NCI-H187 treated with DMSO at 0.1 percent for 48 hours (cell line): ENCODE measurements around the gene SAMD3.
"Not testable (repeated sequence)": the region's sequence is repeated elsewhere in the genome, so short reads cannot be mapped to it uniquely, and the experiment has no call there.

Experiments used
- DNase-seq: peaks from one replicate; lab custom pipeline; 2025; lab: John Stamatoyannopoulos, UW

The SAMD3 gene

DNA sequence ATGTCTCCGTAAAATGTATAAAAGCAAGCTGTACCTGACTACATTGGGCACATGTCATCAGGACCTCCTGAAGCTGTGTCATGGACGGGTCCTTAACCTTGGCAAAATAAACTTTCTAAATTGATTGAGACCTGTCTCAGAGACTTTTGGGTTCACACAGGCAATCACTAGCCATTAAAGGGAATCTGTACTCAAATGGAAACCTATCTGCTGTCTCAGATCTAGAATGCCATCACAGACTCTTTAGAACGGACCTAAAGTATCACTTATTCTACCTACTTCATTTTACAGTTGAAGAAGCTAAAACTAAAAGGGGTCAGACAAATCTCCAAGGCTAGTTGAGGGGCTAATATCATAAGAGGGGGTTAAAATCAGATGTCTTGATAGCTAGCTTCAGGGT is 11.1 kb downstream of the SAMD3 start:
- DNase-seq = no peak

DNA sequence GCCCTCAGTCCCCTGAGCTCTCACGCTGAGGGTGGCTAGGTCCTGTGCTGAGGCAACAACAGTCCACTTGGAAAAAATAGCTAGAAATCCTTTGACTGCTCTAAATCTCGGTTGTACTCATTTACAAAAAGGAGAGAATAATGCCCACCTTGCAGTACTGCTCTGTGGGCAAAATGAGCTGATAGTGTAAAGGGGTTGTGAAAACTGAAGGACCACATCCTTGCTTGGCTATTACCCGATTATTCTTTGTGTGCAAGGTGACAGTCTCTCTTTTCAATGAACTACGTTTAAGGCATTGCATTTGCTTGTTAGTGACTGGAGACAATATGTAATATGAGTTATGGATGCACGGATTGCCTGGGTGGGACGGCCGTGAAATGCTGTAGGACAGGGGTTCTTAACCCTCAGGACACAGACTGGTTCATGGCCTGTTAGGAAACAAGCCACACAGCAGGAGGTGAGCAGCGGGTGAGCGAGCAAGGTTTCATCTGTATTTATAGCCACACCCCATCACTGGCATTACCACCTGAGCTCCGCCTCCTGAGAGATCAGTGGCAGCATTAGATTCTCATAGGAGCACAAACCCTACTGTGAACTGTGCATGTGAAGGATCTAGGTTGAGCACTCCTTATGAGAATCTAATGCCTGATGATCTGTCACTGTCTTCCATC is 14.6 kb downstream of the SAMD3 start:
- DNase-seq = no peak

DNA sequence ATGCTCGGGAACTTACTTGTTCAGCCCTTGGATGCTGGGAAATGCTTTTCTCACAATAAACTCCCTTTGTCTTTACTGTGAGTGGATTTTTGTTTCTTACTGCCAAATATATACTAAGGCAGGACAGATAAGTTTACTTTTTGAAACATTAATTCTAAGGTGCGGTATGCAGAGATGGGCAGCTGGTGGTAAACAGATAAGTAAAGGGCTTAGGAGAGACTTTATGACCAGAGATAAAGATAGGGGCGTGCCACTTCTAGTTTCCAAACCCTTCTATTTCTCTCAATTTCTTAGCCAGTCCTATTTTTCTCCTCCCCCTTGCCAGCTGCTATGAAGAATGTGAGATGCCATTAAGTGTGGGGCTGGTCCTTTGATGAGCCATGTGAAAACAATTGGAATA is 16.3 kb downstream of the SAMD3 start:
- DNase-seq = no peak

DNA sequence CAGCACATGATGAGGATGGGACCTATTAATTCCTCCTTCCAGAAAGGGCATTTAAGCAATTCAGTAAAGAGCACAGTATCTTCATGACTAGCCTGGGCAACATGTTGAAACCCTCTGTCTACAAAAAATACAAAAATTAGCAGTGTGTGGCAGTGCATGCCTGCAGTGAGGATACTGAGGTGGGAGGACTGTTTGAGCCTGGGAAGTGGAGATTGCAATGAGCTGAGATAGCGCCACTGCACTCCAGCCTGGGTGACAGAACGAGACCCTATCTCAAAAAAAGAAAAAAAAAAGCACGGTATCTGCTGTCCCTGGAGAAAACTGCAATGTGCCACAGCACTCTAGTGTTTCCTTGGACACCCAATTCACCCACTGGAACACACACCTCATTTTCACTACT is 18.4 kb downstream of the SAMD3 start:
- no peak for DNase-seq

DNA sequence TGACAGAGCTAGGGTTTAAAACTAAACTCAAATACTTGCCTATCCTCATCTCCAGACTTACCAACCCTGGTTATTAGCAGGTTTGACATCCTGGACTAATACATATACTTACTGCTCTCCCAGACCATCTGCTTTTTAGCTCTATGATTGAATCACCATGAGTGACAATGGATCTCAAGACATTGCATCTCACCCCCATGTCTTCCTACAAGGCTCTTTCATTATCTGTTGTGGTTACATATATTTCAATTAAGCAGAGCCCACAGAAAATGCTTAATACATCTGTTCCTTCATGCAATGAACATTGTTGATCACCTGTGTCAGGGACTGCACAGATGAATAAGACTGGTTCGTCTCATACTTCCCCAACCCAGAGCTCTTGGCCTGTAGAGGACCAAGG is 19.4 kb downstream of the SAMD3 start:
- DNase-seq = no peak

DNA sequence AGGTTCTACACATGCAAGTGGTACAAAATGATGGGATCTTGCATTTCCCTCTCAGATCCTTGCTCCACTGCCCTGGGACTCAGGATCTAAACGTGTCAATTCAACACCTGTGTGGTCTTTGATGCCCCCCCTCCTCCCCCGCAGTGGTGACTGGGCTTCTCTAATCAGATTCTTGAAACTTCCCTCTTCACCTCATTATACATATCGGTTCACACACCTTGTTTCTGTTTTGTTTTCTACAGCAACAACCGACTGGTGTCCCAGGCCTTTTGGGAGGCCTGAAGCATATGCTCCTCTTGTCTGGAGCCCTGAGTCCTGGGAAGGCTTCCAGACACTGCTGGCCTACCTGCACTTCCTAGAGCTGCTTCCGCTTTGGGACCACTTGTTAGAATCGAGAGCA is 20.0 kb downstream of the SAMD3 start:
- no peak for DNase-seq

DNA sequence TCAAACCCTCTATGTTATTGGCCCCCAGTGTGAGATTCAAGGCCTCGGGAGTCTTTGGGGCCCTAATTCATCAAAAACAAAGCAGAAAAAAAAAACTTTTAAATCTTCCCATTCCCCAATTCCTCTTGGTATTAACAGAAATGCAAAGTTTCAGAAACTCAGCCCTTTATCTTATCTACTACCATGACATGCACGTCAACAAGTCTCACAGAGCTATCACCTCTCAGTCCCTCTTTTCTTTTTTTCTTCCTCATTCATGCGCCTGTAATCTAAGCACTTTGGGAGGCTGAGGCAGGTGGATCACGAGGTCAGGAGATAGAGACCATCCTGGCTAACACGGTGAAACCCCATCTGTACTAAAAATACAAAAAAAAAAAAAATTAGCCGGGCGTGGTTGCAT is 22.7 kb downstream of the SAMD3 start:
- no peak for DNase-seq

DNA sequence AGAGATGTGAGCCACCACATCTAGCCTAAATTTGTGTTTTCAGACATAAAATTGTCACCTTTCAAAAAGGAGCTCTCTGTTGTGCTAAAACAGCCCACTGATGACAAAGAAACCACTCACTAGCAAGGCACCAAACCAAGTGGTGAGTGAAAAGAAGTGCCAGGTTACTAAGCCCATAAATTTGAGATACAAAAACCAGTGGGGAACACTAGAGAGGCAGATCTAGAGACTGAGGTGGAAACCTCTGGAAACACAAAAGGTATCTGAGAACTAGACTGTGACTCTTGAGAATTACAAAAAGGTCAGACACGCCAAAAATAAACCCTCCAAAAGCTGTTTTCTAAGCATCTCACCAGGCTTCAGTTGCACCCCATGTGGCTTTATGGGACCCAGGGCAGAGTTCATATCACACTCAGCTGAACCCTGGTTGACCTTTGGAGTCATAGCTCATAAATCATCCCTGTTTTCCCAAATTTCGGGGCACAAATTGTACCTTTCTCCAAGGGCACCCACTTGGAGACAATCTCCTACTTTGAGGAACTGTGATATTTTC is 24.2 kb downstream of the SAMD3 start:
- no peak for DNase-seq

DNA sequence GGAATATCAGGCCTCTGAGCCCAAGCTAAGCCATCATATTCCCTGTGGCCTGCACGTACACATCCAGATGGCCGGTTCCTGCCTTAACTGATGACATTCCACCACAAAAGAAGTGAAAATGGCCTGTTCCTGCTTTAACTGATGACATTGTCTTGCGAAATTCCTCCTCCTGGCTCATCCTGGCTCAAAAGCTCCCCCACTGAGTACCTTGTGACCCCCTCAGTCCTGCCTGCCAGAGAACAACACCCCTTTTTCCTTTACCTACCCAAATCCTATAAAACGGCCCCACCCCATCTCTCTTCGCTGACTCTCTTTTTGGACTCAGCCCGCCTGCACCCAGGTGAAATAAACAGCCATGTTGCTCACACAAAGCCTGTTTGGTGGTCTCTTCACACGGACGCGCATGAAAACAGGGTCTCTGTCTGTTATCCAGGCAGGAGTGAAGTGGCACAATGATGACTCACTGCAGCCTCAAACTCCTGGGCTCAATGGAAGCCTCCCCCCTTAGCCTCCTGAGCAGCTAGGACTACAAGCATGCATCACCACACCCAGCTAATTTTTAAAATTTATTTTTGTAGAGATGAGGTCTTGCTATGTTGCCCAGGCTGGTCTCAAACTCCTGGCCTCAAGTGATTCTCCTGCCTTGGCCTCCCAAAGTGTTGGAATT is 24.8 kb downstream of the SAMD3 start:
- DNase-seq = not testable (repeated sequence)

DNA sequence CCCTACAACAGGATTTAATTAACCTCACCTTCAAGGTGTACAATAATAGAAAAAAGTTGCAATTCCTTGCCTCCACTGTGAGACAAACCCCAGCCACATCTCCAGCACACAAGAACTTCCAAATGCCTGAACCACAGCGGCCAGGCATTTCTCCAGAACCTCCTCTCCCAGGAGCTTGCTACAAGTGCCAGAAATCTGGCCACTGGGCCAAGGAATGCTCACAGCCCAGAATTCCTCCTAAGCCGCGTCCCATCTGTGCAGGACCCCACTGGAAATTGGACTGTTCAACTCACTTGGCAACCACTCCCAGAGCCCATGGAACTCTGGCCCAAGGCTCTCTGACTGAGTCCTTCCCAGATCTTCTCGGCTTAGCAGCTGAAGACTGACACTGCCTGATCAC is 28.3 kb downstream of the SAMD3 start:
- not testable (repeated sequence) for DNase-seq

DNA sequence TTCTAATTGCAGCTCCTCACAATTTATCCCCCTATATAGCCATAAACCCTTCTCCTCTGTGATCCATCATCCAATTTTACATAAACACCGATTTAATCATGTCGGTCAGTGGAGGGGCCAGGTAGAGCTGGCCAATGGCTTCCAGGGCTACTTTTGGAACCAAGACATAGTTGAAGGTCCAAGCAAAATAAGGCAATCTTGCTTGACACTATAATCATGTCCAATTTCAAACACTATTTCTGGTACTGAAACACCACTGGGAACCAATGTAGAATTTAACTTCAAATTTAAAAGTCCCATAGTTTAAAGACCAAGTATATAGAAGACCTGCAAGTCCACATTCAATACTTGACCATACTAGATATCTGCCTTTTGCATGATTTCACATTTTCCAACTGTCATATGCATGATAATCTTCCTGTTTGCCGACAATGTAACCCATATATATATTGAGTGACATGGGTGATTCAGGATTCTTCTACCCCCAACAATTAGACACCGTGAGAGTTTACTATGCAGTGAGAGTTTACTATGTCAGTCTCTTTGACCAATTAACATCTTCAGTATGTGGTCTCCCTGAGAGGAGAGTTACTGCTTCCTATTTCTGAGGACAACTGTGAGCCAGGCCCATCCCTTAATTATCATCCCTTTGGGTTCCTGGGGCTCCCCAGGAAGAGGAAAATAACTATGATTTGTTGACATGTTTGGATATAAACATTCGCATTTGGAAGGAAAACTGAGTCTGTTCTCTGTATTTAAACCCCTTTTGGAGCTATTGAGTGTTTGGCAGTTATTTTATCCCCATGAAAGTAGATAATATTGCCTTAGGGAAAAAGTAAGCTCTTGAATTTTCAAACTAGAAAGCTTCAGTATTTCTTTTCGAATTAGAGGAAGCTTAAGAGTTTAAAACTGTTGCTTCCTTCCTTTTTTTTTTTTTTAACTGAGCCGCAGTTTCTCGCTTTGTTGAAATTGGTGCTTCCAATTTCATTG is 31.8 kb downstream of the SAMD3 start:
- no peak for DNase-seq

DNA sequence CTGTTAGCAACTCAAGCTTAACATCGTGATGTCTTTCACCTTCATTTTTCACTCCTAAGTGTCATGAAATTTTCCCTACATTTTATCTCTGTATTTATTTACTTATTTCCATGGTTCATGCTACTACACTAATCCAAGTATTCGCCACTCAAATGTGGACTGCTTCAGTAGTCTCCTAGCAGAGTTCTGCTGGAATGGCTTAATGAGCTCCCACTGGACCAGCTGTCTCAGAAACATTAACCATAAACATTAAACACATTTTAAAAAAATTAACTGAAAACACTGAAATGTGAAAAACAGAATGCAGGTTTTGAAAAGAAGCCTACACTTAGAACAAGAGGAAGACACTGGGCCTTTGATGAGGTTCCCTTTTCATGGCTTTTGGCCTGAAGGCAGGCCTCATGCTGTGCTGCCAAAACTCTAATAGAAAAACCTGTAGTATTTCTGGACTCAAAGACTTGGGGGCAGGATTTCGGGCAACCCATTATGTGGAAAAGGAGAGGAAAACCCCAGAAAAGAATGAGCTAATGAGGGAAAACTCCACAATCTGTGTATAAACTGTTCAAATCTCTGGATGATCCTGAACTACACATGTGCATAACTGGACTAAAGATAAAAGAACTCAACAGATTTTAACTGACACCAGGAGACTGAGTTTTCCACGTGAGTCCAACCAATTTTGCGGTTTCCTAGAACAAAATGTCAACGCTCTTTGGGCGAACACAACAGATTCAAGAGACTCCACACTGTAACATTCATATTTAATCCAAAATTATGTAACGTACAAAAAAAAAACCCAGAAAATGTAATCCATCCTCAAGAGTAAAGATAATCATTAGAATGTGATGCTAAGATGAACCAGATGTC is 33.0 kb downstream of the SAMD3 start:
- DNase-seq = no peak

DNA sequence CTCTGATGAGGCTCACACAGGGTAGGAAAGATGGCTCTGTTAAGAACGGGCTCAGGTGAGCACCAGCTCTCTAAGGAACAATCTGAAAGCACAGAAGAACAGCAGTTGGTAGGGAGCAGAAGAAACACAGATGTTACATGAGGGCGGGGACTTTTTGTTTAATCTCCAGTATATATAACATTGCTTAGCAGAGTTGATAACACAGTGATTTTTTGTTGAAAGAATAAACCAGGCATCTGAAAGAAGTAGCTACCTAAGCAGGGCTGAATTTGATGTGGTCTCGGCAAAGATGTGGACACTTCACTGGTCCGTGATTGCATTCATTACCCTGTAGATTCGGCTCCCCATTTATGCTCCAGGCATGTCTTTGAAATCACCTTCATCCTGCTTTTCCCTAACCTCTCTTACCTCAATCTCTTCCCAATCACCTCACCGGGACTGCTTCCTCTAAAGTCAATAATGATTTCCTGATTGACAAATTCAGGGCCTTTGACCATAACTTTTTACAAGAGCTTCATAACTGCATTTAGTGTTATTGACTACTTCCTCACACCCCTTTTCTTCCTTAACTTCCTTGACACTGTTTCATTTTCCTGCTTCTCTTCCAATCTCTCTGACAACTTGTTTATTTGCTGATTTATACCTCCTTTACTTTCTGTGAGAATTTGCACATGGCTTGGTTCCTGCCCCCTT is 34.4 kb downstream of the SAMD3 start:
- no peak for DNase-seq

DNA sequence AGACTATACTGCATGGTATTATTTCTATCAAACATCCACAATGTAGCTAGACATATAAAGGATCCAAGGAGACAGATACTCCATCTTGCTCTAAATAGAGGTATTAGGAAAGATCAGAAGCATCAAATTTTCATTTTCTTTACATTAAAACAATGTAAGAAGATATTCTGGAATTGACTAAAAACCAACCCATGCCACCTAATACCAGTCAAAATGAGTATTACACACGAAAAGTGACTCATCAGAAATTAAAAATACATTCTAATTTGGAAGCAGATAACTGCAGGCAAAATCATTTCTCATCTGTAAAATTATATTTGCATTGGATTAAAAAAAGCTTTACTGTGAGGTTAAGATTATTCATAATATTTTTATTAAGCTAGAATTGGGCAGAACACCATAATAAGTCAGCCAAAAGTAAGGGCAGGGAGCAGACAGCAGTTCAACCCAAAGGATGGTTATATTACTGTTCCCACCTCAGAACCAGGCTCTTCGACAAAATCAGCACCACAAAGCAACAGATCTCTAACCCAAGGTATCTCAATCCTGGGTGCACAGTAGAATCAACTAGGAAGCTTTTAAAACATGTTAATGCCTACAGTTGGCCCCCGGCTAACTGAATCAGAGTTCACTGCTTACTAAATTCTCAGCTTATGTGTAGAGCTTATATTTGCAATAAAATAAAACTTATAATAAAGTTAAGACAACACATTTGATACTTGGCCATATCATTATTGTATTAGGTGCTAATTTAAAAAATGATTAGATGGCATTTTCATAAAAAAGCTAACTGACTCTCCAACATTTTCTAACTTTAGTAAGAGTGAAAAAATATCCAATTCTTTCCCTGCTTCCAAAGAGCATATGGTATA is 35.2 kb downstream of the SAMD3 start:
- no peak for DNase-seq

DNA sequence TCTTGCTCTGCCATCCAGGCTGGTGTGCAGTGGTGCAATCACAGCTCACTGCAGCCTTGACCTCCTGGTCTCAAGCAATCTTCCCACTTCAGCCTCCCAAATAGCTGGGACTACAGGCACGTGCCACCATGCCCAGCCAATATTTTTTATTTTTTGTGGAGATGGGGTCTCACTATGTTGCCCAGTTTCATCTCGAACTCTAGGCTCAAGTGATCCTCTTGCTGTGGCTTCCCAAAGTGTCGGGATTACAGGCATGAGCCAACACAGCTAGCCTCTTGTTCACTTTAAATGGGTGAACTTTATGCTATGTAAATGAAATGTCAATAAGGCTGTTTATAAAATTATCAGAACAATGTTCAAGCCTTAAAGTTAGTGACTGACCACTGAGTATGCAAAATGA is 37.1 kb downstream of the SAMD3 start:
- DNase-seq = no peak

DNA sequence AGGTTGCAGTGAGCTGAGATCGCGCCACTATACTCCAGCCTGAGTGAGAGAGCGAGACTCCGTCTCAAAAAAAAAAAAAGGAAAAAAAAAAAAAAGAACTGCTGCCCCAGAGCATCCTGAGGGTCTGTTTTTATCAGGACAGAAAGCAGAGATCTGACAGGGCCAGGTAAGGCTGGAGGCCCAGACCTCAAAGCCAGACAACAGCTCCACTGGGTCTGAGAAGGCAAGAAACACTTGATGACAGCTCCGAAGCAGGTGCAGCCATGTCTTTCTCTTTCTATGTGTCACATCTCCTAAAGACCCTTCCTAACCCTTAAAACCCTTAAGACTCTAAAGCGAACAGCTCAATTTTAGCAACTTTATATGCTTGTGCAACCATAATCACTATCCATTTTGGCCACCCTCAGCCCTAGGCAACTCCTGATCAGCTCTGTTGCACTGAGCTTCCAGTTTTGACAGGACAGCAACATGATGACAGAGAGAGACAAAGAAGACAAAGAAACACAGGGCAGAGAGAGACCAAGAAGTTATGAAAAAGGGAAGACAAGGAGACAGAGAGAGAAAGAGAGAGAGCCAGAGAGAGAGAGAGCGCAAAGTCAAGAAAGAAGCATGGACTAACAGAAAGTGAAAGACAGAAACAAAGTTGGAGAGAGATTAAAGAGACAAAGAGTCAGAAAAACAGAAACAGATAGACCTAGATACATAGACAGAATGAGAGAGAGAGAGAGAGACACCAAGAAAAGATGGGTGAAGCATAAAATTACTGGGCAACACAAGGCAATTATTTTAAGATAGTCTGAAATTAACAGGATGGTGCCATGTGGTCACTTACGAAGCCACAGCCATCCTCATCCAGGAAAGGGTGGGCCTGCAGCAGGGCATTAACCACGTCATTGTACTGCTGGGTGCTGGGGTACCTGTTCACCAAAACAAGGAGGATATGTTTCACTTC is 39.2 kb downstream of the SAMD3 start:
- no peak for DNase-seq

DNA sequence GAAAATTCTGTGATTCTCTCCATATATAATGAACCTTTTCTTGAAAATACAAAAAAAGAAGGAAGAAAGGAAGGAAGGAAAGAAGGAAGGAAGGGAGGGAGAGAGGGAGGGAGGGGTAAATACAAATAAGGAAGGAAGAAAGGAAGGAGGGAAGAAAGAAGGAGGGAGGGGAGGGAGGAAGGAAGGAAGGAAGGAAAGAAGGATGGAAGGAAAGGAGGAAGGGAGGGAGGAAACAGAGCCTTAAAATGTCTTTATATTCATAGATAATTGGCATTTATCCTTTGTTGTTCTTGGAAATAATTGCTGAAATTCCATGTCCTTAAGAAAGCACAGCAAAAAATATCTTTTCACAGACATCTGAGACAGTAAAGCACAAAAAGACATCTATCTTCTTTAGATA is 40.3 kb downstream of the SAMD3 start:
- no peak for DNase-seq

DNA sequence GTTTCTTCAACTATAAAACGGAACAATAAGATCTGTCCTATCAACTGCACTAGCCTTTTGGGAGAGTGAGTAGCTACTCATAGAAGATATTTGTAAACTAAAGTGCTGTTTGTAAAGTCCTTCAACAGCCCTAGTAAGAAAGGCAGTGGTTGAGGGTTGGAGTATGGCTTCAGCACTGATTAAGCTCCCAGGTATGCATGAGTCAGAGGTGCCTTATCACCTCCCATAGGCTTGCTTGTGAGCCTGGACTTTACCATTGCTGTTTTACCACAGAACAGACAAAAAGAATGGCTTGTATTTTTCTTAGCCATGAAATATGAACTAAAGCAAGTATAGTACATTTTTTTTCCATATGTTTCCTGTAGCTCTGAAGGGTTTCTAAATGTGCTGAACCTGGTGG is 44.1 kb downstream of the SAMD3 start:
- DNase-seq = no peak

DNA sequence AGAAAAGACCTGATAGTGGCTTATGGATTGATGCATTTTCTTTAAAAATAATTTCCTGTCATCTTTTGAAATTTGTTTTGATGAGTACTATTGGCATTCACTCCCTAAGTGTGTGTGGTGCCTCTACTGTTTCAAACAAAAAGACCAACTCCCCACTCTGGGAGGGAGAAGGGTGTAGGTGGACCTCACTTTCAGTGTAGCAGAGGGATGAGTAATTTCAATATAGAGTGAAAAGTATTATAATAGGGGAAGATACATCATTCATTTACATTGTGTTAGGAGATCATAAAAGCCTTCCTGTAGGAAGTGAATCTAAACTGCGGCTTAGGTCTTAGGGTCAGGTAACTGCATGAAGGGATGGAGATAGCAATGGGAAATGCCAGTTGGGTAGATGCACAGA is 46.4 kb downstream of the SAMD3 start:
- DNase-seq = no peak
